HG03095 (cell line): Measurements from ENCODE around the gene ERCC6L2.

Experiments used
- ATAC-seq: cut with Tn5 transposase; IDR thresholded peaks from one replicate; pipeline ENCODE4 v1.9.1; 2021; ENCODE audit warnings: moderate library complexity; ENCODE audit not compliant: unreplicated experiment

ERCC6L2 gene

GRCh38 chr9:95920017-95920416 is 44.5 kb downstream of the ERCC6L2 start:
- no peak for ATAC-seq

GRCh38 chr9:95923794-95924193 is 48.3 kb downstream of the ERCC6L2 start:
- no peak for ATAC-seq

- no peak for ATAC-seq
These were observed 49.5 kb downstream of the ERCC6L2 start for GRCh38 chr9:95924987-95925386.

GRCh38 chr9:95927271-95928004 is 51.9 kb downstream of the ERCC6L2 start:
- no peak for ATAC-seq

- ATAC-seq: no peak
These were observed 54.8 kb downstream of the ERCC6L2 start for GRCh38 chr9:95930277-95930676.

GRCh38 chr9:95935861-95936578 is 60.5 kb downstream of the ERCC6L2 start:
- ATAC-seq: no peak

GRCh38 chr9:95936579-95937075 is 61.1 kb downstream of the ERCC6L2 start:
- ATAC-seq: no peak

GRCh38 chr9:95937131-95937530 is 61.6 kb downstream of the ERCC6L2 start:
- no peak for ATAC-seq

- no peak for ATAC-seq
These were observed 63.2 kb downstream of the ERCC6L2 start for GRCh38 chr9:95938724-95939123.

- ATAC-seq: no peak
These were observed 64.0 kb downstream of the ERCC6L2 start for GRCh38 chr9:95939472-95939871.

- ATAC-seq: no peak
These were observed 64.8 kb downstream of the ERCC6L2 start for GRCh38 chr9:95940265-95940664.

GRCh38 chr9:95942016-95942415 is 66.5 kb downstream of the ERCC6L2 start:
- ATAC-seq: no peak

GRCh38 chr9:95947118-95947517 is 71.6 kb downstream of the ERCC6L2 start:
- ATAC-seq: no peak

GRCh38 chr9:95952471-95952870 is 77.0 kb downstream of the ERCC6L2 start:
- ATAC-seq: no peak

- no peak for ATAC-seq
These were observed 78.5 kb downstream of the ERCC6L2 start for GRCh38 chr9:95953986-95954385.

- ATAC-seq: no peak
These were observed 79.4 kb downstream of the ERCC6L2 start for GRCh38 chr9:95954940-95955339.

- no peak for ATAC-seq
These were observed 87.4 kb downstream of the ERCC6L2 start for GRCh38 chr9:95962936-95963335.

GRCh38 chr9:95963659-95964058 is 88.2 kb downstream of the ERCC6L2 start:
- no peak for ATAC-seq

GRCh38 chr9:95966306-95966705 is 90.8 kb downstream of the ERCC6L2 start:
- ATAC-seq: no peak

- ATAC-seq: no peak
These were observed 94.8 kb downstream of the ERCC6L2 start for GRCh38 chr9:95970317-95970716.

GRCh38 chr9:95971815-95972214 is 96.3 kb downstream of the ERCC6L2 start:
- no peak for ATAC-seq

- no peak for ATAC-seq
These were observed 98.9 kb downstream of the ERCC6L2 start for GRCh38 chr9:95974389-95974788.
